OCI-LY3 (cell line): ENCODE data around the gene RTF2.

Experiments
- EZH2phosphoT487 ChIP-seq: fragments of 200-600 bp; shearing (Covaris generic); IDR thresholded peaks from 2 replicates; pipeline ENCODE4 v1.6.1; 2018; ENCODE audit warnings: antibody characterized with exemption, mixed run types, low read depth
- TF ChIP-seq, protein P1 (sequence below): fragments of 200-600, 300-600 bp; sonication (generic); IDR thresholded peaks from 2 replicates; pipeline ENCODE4 v1.5.1; 2014; ENCODE audit warnings: antibody characterized with exemption, low read length, low read depth

DNA sequence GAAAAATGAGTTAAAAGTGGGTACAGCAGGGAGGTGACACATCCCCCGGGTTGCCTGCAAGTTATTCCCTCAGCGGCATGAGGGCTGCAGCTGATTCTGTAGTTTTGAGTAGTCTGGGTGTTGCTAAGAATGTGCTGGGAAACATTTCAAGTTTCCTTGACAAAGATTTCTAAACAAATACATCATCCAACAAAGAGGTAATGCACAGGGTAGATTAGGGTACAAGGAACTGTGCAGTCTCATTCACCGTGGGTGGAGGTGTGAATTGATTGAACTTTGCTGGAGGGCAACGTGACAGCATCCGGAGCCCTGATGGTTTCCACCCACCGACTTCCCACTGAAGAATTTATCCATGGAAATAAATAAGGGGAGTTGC lies 34.6 kb upstream of the RTF2 start:
- no peak for TF ChIP-seq EZH2phosphoT487
- TF ChIP-seq, protein P1, sequence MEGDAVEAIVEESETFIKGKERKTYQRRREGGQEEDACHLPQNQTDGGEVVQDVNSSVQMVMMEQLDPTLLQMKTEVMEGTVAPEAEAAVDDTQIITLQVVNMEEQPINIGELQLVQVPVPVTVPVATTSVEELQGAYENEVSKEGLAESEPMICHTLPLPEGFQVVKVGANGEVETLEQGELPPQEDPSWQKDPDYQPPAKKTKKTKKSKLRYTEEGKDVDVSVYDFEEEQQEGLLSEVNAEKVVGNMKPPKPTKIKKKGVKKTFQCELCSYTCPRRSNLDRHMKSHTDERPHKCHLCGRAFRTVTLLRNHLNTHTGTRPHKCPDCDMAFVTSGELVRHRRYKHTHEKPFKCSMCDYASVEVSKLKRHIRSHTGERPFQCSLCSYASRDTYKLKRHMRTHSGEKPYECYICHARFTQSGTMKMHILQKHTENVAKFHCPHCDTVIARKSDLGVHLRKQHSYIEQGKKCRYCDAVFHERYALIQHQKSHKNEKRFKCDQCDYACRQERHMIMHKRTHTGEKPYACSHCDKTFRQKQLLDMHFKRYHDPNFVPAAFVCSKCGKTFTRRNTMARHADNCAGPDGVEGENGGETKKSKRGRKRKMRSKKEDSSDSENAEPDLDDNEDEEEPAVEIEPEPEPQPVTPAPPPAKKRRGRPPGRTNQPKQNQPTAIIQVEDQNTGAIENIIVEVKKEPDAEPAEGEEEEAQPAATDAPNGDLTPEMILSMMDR = no peak
